ENCODE results near the gene MYO15A.
A peak's percentile ranks its signal among the peaks of the same experiment; 100 is the strongest.

MYO15A gene

GRCh38 chr17:18217412-18218015 lies 109.0 kb downstream of the MYO15A start:
- DNase-seq (ENCODE audit: low read depth in 2 of 2): peak; percentile 47 to 54

- DNase-seq (ENCODE audit: low read depth in 2 of 2): no peak
Measured at GRCh38 chr17:18218756-18219415, 110.3 kb downstream of the MYO15A start.

GRCh38 chr17:18224053-18224386 lies 115.5 kb downstream of the MYO15A start:
- DNase-seq (ENCODE audit: low read depth in 2 of 2): no peak

GRCh38 chr17:18224387-18225120 lies 116.0 kb downstream of the MYO15A start:
- DNase-seq (ENCODE audit: low read depth in 2 of 2): no peak

DNA sequence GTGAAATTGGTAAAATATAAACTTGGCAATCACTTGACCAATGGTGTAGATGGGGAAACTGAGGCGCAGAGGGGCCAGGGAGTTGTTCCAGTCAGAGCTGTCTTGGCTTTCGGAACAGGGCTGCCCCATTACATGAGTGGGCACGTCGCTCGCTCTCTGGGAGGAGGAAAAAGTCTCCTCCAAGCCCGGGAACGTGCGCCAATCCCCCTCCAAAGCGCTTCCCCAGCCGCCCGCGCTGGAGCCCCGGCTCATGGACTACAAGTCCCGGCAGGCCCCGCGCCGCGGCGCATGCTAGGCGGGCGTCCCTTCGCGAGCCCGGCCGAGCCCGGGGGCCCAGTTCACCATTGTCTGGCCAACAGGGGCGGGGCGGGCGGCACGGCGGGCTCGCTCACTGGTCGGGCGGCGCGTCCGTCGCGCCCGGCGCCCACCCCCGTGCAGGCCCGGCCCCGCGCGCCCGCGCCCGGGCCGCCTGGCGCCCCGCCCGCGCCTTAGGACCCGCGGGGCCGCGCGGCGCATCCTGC lies 116.6 kb downstream of the MYO15A start, which contains the start of gene LLGL1:
Gene LLGL1 (plus strand): TSS at position 515 of the 521 bp plus-strand sequence. CDS start 48 bp downstream, outside the sequence.
- peak; percentile 96 to 98 for DNase-seq (ENCODE audit: low read depth in 2 of 2)

DNA sequence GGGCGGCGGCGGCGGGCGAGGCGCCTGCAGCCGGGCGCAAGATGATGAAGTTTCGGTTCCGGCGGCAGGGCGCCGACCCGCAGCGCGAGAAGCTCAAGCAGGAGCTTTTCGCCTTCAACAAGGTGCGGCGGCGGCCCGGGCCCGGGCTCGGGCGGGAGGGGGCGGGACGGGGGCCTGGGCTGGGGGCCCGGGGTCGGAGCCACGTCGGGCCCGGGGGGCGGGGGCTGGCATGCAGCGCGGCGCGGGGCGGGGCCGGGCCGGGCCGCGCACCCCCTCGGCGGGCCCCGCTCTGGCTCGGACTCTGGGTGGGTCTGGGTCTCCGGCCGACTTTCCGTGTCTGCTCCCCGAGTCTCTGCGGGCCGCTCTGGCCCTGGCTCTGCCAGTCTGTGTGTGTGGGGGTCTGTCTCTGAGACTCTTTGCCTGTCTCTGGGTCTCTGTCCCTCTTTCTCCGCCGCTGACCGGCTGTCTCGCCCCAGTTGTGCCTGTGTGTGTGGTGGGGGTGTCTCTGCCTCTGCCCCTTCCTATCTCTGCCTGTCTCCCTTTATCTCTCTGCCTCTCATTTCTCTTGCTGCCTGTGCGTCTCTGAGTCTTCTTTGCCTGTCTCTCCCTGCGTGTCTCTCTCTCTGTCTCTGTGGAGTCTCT lies 117.2 kb downstream of the MYO15A start:
- DNase-seq (ENCODE audit: low read depth in 2 of 2): no peak

DNA sequence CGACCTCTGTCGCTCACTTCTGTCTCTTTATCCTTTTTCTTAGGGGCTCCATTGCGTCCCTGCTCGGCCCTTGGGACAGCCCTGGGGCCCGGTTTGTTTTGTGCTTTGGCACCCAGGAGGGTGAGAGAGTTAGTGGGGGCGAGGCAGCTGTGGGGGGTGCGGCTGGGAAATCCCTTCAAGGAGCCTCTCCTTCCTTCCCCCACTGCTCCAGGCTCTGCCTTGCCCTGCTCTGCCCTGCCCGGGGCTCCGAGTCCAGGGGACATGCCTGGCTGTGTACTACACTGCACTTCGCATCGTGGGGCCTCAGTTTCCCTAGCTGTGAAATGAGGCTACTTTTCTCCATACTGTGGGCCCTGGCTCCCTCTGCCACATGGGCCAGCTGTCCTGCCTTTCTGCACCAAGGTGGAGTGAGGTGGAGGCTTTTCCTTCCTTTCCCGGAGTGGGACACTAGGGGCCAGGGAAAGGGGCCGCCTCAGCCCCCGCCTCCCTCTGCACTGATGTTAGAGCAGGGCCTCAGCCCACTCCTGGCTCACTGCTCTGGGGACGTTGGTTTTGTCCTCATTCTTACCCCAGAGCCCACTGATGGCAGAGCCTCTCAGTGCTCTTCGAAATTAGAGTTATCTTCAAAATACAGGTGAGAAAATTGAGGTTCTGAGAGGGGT lies 117.9 kb downstream of the MYO15A start:
- no peak for DNase-seq (ENCODE audit: low read depth in 2 of 2)

- DNase-seq (ENCODE audit: low read depth in 2 of 2): no peak
Measured at GRCh38 chr17:18227635-18228034, 119.1 kb downstream of the MYO15A start.

DNA sequence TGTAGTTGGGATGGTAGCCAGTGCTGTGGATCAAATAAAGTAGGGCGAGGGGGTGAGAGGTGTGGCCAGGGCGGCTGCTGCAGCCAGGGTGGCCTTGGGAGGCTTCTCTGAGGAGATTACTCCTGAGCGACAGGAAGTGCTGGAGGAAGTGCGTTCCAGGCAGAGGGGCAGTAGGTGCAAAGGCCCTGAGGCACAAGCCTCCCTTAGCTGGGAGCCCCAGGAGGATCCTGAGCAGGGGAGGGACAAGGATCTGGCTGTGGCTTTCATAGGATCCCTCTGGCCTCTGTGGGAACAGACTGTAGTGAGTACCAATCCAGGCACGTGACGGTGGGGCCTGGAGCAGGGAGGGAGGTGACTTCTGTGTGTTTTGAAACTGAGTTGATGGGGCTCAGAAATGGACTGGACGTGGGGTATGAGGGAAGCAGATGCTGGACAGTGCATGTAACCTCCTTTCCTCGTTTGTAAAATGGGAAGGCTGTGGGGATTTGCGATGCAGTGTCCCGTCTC lies 119.7 kb downstream of the MYO15A start:
- DNase-seq (ENCODE audit: low read depth in 2 of 2): no peak

GRCh38 chr17:18229254-18229653 lies 120.7 kb downstream of the MYO15A start:
- no peak for DNase-seq (ENCODE audit: low read depth in 2 of 2)

Measured in stimulated activated CD8-positive, alpha-beta memory T cell treated with anti-CD3 and anti-CD28 coated beads, Interleukin-15, amount 100 ng/mL, for 48 hours (primary cell).